ENCODE data around the gene MOXD1. TPM values are rescaled to one million over a fixed set of nuclear protein-coding genes. Genes with fewer than 3 reads are reported as not detected.

MOXD1 gene
- total RNA-seq = not detected

- DNase-seq = no peak
- Mint-ChIP-seq H3K4me3 (no peak within 1 kb of the TSS), H3K27me3 (peaks cover 71% of the 10 kb centered on the region), H3K36me3 (ENCODE audit: low read depth) (peaks cover 3% of the 10 kb centered on the region), H3K27ac (no peak within 1 kb of the TSS), H3K4me1 (peaks cover 8% of the 10 kb centered on the region), H3K9me3 (no peaks in the 10 kb centered on the region)
- POLR2A ChIA-PET = no interaction called here
- CTCF ChIA-PET = no interaction called here
Observed at GRCh38 chr6:132400883-132401617, at the start of gene MOXD1. Gene MOXD1, minus strand, starts transcription at chr6:132401475. Its CDS starts 49 bp downstream, at chr6:132401426.

DNA sequence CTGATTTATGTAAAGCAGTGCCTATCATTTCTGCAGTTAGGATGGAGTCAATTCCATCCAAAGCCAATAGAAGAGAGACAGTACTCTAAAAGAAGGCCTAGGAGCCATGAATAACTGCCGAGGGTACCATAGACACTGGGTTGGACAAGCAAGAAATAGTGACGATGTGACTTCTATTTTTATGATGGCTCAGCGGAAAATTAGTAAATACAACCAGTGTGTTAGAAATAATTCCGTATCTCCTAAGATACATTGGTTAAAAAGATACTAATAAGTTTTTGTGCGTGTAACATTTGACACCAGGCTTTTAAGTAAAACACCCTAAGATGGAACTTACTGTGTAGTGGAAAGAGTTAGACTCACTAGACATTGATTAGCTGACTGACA, 45.6 kb upstream of the MOXD1 start:
- Mint-ChIP-seq H3K36me3 (ENCODE audit: low read depth) (peaks cover 5% of the 10 kb centered on the region), H3K4me1 (no peaks in the 10 kb centered on the region), H3K4me3 (no peak overlapping the region), H3K9me3 (peaks cover 2% of the 10 kb centered on the region), H3K27ac (no peak overlapping the region), H3K27me3 (no peaks in the 10 kb centered on the region)
- ChIA-PET CTCF (no interaction called here), POLR2A (interaction anchor here (0.8 kb wide), 1 partner anchor 167 kb away, joined by 3 read pairs; no protein-coding TSS in a partner anchor)
- DNase-seq = no peak

GRCh38 chr6:132446141-132446854, 45.0 kb upstream of the MOXD1 start:
- Mint-ChIP-seq H3K27ac (no peak overlapping the region), H3K27me3 (no peaks in the 10 kb centered on the region), H3K36me3 (ENCODE audit: low read depth) (peaks cover 5% of the 10 kb centered on the region), H3K4me1 (no peaks in the 10 kb centered on the region), H3K9me3 (peaks cover 4% of the 10 kb centered on the region), H3K4me3 (no peak overlapping the region)
- ChIA-PET CTCF (interaction anchor here (0.5 kb wide), 1 partner anchor 352 kb away, joined by 3 read pairs; the partner anchor contains the start of gene SLC18B1), POLR2A (no interaction called here)
- DNase-seq = no peak

GRCh38 chr6:132445201-132445951, 44.1 kb upstream of the MOXD1 start:
- no peak overlapping the region for H3K27ac Mint-ChIP-seq
- no peak for DNase-seq
- POLR2A ChIA-PET = no interaction called here
- peaks cover 4% of the 10 kb centered on the region for H3K9me3 Mint-ChIP-seq
- H3K4me1 Mint-ChIP-seq = no peaks in the 10 kb centered on the region
- no peak overlapping the region for H3K4me3 Mint-ChIP-seq
- CTCF ChIA-PET = no interaction called here
- no peaks in the 10 kb centered on the region for H3K27me3 Mint-ChIP-seq
- H3K36me3 Mint-ChIP-seq (ENCODE audit: low read depth) = peaks cover under 1% of the 10 kb centered on the region

DNA sequence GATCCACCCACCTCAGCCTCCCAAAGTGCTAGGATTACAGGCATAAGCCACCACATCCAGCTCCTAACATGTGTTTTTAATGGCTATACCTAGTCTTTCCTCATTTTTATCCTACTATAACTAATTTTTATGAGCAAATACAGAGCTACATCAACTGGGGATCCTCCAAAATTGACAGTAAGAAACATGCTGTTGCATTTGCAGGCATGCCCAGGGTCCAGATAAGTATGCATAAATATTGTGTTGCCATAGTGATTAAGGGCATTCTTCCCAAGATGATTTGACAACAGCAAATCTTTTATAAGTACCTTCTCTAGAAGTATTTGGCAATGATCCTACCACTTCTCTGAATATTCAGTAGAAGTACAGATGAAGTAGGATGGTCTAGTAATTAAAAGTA, 41.9 kb upstream of the MOXD1 start:
- CTCF ChIA-PET = no interaction called here
- Mint-ChIP-seq H3K4me1 (no peaks in the 10 kb centered on the region), H3K36me3 (ENCODE audit: low read depth) (no peaks in the 10 kb centered on the region), H3K27me3 (no peaks in the 10 kb centered on the region), H3K4me3 (no peak overlapping the region), H3K27ac (no peak overlapping the region), H3K9me3 (peaks cover 4% of the 10 kb centered on the region)
- no peak for DNase-seq
- POLR2A ChIA-PET = no interaction called here

DNA sequence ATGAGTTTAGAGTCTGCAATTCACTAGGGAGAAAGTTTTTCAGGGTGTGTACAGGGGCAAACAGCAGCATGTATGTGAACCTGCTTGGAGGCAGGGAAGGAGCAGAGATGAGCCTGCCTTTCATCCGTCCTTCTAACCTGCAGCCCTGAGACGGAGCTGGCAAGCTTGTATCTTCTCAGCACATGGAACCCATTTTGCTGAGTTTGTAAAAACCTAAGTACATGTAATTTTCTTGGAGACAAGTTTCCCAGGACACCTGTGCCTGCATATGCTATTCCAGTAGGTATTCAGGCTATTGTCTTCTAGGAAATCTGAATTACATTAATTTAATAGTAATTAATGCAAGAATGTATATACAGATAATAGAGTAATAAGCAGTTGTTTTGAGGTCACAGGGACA, 28.8 kb upstream of the MOXD1 start:
- Mint-ChIP-seq H3K9me3 (no peaks in the 10 kb centered on the region), H3K27ac (no peak overlapping the region), H3K4me1 (no peaks in the 10 kb centered on the region), H3K36me3 (ENCODE audit: low read depth) (no peaks in the 10 kb centered on the region), H3K4me3 (no peak overlapping the region), H3K27me3 (peaks cover 8% of the 10 kb centered on the region)
- ChIA-PET POLR2A (no interaction called here), CTCF (no interaction called here)
- no peak for DNase-seq

DNA sequence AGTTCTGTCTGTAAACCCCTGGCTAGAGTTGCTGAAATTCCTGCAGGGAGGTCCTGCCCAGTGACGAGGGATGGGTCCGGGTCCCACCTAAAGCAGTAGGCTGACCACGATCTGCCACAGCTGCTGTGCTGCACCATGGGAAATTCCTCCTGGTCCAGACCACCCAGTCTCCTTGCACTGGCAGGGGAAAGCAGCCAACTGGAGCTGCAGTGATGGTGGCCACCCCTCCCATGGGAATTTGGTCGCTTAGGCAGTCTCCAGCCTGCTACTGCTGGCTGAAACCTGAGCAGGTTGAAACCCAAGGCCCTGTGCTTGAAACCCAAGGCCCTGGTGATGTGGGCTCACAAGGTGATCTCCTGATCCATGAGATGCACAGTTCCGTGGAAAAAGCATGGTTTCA, 23.9 kb upstream of the MOXD1 start:
- H3K4me3 Mint-ChIP-seq = no peak overlapping the region
- CTCF ChIA-PET = no interaction called here
- H3K4me1 Mint-ChIP-seq = no peaks in the 10 kb centered on the region
- no peak for DNase-seq
- no peaks in the 10 kb centered on the region for H3K36me3 Mint-ChIP-seq (ENCODE audit: low read depth)
- POLR2A ChIA-PET = no interaction called here
- peaks cover 4% of the 10 kb centered on the region for H3K9me3 Mint-ChIP-seq
- H3K27me3 Mint-ChIP-seq = peaks cover 7% of the 10 kb centered on the region
- H3K27ac Mint-ChIP-seq = no peak overlapping the region

GRCh38 chr6:132423839-132424238, 22.6 kb upstream of the MOXD1 start:
- Mint-ChIP-seq H3K4me3 (no peak overlapping the region), H3K9me3 (peaks cover 4% of the 10 kb centered on the region), H3K27ac (no peak overlapping the region), H3K36me3 (ENCODE audit: low read depth) (no peaks in the 10 kb centered on the region), H3K4me1 (no peaks in the 10 kb centered on the region), H3K27me3 (peaks cover 7% of the 10 kb centered on the region)
- DNase-seq = no peak
- ChIA-PET POLR2A (no interaction called here), CTCF (no interaction called here)

DNA sequence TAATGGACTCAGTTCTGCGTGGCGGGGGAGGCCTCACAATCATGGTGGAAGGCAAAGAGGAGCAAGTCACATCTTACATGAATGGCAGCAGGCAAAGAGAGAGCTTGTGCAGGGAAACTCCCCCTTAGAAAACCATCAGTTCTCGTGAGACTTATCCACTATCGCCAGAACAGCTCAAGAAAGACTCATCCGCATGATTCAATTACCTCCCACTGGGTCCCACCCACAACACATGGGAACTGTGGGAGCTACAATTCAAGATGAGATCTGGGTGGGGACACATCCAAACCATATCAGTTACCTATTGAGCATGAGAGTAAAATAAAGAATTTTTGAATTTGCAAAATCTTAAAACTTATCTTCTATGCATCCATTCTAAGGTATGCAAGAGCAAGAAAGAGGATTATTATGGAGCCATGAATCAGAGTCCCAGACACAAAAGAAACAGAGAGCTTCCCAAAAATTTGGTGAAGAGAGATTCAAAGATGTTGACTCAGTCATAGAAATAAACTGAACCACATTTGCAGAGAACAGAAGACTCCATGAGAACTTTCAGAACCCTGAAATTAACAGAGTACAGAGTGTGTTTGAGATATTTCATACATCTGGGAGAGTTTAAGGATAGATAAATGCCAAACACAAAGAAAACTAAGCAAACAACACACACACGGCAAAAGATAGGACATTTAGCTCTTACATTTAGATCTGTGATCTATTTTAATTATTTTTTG, 17.1 kb upstream of the MOXD1 start:
- DNase-seq = no peak
- ChIA-PET CTCF (no interaction called here), POLR2A (no interaction called here)
- Mint-ChIP-seq H3K4me1 (no peaks in the 10 kb centered on the region), H3K27ac (no peak overlapping the region), H3K9me3 (peaks cover 4% of the 10 kb centered on the region), H3K36me3 (ENCODE audit: low read depth) (no peaks in the 10 kb centered on the region), H3K4me3 (no peak overlapping the region), H3K27me3 (peaks cover 6% of the 10 kb centered on the region)

- H3K4me1 Mint-ChIP-seq = no peaks in the 10 kb centered on the region
- H3K9me3 Mint-ChIP-seq = no peaks in the 10 kb centered on the region
- no peak for DNase-seq
- no peak overlapping the region for H3K27ac Mint-ChIP-seq
- ChIA-PET CTCF (no interaction called here), POLR2A (no interaction called here)
- no peak overlapping the region for H3K4me3 Mint-ChIP-seq
- no peaks in the 10 kb centered on the region for H3K36me3 Mint-ChIP-seq (ENCODE audit: low read depth)
- peaks cover 12% of the 10 kb centered on the region for H3K27me3 Mint-ChIP-seq
Observed at GRCh38 chr6:132414761-132415160, 13.5 kb upstream of the MOXD1 start.

- no peaks in the 10 kb centered on the region for H3K9me3 Mint-ChIP-seq
- CTCF ChIA-PET = no interaction called here
- peaks cover 12% of the 10 kb centered on the region for H3K27me3 Mint-ChIP-seq
- no peak overlapping the region for H3K4me3 Mint-ChIP-seq
- DNase-seq = no peak
- no peak overlapping the region for H3K27ac Mint-ChIP-seq
- H3K36me3 Mint-ChIP-seq (ENCODE audit: low read depth) = no peaks in the 10 kb centered on the region
- H3K4me1 Mint-ChIP-seq = no peaks in the 10 kb centered on the region
- POLR2A ChIA-PET = no interaction called here
Observed at GRCh38 chr6:132414322-132414721, 13.0 kb upstream of the MOXD1 start.

GRCh38 chr6:132413499-132413802, 12.2 kb upstream of the MOXD1 start:
- Mint-ChIP-seq H3K4me3 (no peak overlapping the region), H3K36me3 (ENCODE audit: low read depth) (no peaks in the 10 kb centered on the region), H3K27ac (no peak overlapping the region), H3K27me3 (peaks cover 12% of the 10 kb centered on the region), H3K9me3 (no peaks in the 10 kb centered on the region), H3K4me1 (no peaks in the 10 kb centered on the region)
- no peak for DNase-seq
- ChIA-PET POLR2A (no interaction called here), CTCF (no interaction called here)
